ENCODE measurements around the gene DENND11.

DNA sequence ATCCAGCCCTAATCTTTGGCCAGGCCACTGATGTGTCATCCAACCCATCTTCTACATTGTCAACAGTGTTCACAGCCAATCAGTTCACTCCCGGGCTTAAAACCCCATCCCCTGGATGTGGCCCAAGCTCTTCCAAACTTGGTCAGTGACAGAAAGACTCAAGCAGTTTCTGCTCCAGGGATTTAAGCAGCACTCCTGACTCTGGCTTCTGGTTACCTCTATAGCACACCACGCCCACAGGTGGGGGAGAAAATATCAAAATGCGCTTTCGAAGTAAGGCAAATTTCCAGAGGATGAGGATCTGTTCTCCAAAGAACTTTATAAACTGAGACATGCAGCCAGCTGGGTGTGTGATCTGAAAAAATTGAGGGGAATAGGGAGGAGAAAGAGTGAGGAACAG is 35.9 kb downstream of the DENND11 start:
- TF ChIP-seq, protein P1, sequence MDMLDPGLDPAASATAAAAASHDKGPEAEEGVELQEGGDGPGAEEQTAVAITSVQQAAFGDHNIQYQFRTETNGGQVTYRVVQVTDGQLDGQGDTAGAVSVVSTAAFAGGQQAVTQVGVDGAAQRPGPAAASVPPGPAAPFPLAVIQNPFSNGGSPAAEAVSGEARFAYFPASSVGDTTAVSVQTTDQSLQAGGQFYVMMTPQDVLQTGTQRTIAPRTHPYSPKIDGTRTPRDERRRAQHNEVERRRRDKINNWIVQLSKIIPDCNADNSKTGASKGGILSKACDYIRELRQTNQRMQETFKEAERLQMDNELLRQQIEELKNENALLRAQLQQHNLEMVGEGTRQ (IDR thresholded peaks at IDR 0.05; ENCODE audit: borderline replicate concordance, low read depth, low read length) = no peak
- TF ChIP-seq, protein P2, sequence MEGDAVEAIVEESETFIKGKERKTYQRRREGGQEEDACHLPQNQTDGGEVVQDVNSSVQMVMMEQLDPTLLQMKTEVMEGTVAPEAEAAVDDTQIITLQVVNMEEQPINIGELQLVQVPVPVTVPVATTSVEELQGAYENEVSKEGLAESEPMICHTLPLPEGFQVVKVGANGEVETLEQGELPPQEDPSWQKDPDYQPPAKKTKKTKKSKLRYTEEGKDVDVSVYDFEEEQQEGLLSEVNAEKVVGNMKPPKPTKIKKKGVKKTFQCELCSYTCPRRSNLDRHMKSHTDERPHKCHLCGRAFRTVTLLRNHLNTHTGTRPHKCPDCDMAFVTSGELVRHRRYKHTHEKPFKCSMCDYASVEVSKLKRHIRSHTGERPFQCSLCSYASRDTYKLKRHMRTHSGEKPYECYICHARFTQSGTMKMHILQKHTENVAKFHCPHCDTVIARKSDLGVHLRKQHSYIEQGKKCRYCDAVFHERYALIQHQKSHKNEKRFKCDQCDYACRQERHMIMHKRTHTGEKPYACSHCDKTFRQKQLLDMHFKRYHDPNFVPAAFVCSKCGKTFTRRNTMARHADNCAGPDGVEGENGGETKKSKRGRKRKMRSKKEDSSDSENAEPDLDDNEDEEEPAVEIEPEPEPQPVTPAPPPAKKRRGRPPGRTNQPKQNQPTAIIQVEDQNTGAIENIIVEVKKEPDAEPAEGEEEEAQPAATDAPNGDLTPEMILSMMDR (IDR thresholded peaks at IDR 0.05 in 2 of 3, conservative IDR thresholded peaks at IDR 0.05 in 1 of 3; ENCODE audit: control insufficient read depth in 2 of 3, extremely low read depth in 1 of 3, insufficient read depth in 1 of 3, low read depth in 3 of 3, low read length in 3 of 3) = no peak
- TF ChIP-seq EGR1 (IDR thresholded peaks at IDR 0.05; ENCODE audit: borderline replicate concordance in 1 of 2, low read depth in 2 of 2, low read length in 2 of 2) (no peak), MYC (IDR thresholded peaks at IDR 0.05; ENCODE audit: insufficient read depth, insufficient read length, insufficient replicate concordance, low read length, severe bottlenecking) (no peak), ETV6 (conservative IDR thresholded peaks at IDR 0.05 in 1 of 2, IDR thresholded peaks at IDR 0.05 in 1 of 2; ENCODE audit: borderline replicate concordance in 1 of 2, low read depth in 1 of 2) (no peak), TCF3 (IDR thresholded peaks at IDR 0.05; ENCODE audit: borderline replicate concordance, insufficient read depth, low read depth, low read length) (no peak), NRF1 (conservative IDR thresholded peaks at IDR 0.05; ENCODE audit: low read depth, low read length) (no peak), ZZZ3 (IDR thresholded peaks at IDR 0.05; ENCODE audit: control insufficient read depth, insufficient read length, low read depth) (no peak), ZSCAN29 (IDR thresholded peaks at IDR 0.05) (no peak), ESRRA (IDR thresholded peaks at IDR 0.05; ENCODE audit: low read length) (no peak), RAD21 (IDR thresholded peaks at IDR 0.05; ENCODE audit: insufficient read depth, low read depth, low read length) (no peak)
